Caco-2 (cell line): ENCODE data around the gene TMEM129. TPM values are rescaled to one million over a fixed set of nuclear protein-coding genes. Genes with fewer than 3 reads are reported as not detected.

Source experiments
- BruUV-seq: library from RNA; stranded (reverse); fragments of 400-500 nt; replicated peaks from 2 replicates; lab custom pipeline; 2021; lab: Mats Ljungman, UMichigan
- CTCF ChIA-PET: fragments of 300-600 bp; sonication (Branson Sonifier 250); formaldehyde crosslinking; loops from one replicate; lab custom pipeline; 2022; ENCODE audit warnings: antibody characterized with exemption; lab: Charles Lee
- POLR2A ChIA-PET: fragments of 300-600 bp; sonication (Branson Sonifier 250); formaldehyde crosslinking; loops from one replicate; lab custom pipeline; 2022; ENCODE audit warnings: antibody characterized with exemption; lab: Charles Lee
- DNase-seq, 2 experiments: peaks; one replicate each; pipeline versions ENCODE4 v3.0.0 to v3.0.0-alpha.2; 2020 to 2022
- H3K27me3 ChIP-seq: replicated peaks from 2 replicates; pipeline ENCODE4 v1.6.0; 2011; ENCODE audit warnings: low read length; ENCODE audit not compliant: control insufficient read depth, insufficient read depth
- H3K36me3 ChIP-seq: 2 replicates; pipeline ENCODE4 v1.5.1; 2011; ENCODE audit warnings: low read length; ENCODE audit not compliant: control insufficient read depth, insufficient read depth
- H3K4me1 ChIP-seq: fragments of 250-450 bp; sonication (Bioruptor Pico); 2 replicates; pipeline ENCODE4 v1.5.1; 2020; ENCODE audit warnings: mild to moderate bottlenecking
- H3K4me3 ChIP-seq: 2 replicates; pipeline ENCODE4 v1.5.1; 2011; ENCODE audit warnings: low read depth, mild to moderate bottlenecking, control low read depth, low read length
- H3K9me3 ChIP-seq: fragments of 250-450 bp; sonication (Bioruptor Pico); 2 replicates; pipeline ENCODE4 v1.5.1; 2020; ENCODE audit warnings: mild to moderate bottlenecking, moderate library complexity
- H3K27ac Mint-ChIP-seq: one replicate; pipeline ENCODE4 v1.8.0; 2022; ENCODE audit warnings: mixed read lengths; ENCODE audit not compliant: unreplicated experiment
- H3K27me3 Mint-ChIP-seq: one replicate; pipeline ENCODE4 v1.8.0; 2022; ENCODE audit warnings: mixed read lengths; ENCODE audit not compliant: insufficient read depth, unreplicated experiment
- H3K36me3 Mint-ChIP-seq: one replicate; pipeline ENCODE4 v1.8.0; 2022; ENCODE audit warnings: mild to moderate bottlenecking, mixed read lengths; ENCODE audit not compliant: insufficient read depth, unreplicated experiment
- H3K4me1 Mint-ChIP-seq: one replicate; pipeline ENCODE4 v1.8.0; 2022; ENCODE audit warnings: low read depth, mixed read lengths; ENCODE audit not compliant: unreplicated experiment
- H3K4me3 Mint-ChIP-seq: one replicate; pipeline ENCODE4 v1.8.0; 2022; ENCODE audit warnings: mild to moderate bottlenecking, moderate library complexity, mixed read lengths; ENCODE audit not compliant: unreplicated experiment
- H3K9me3 Mint-ChIP-seq: one replicate; pipeline ENCODE4 v1.8.0; 2022; ENCODE audit warnings: mixed read lengths; ENCODE audit not compliant: unreplicated experiment
- intact Hi-C: fragments of 100-400 bp; cut with micrococcal nuclease; formaldehyde crosslinking; loops from one replicate; pipeline ENCODE4 v1.10.0; 2022; ENCODE audit not compliant: unreplicated experiment
- total RNA-seq: library from RNA; stranded (reverse); gene quantifications from 2 replicates; pipeline ENCODE4 v1.2.3, GENCODE V29; 2022
- TF ChIP-seq, protein P1 (sequence below), 2 experiments: fragments of 200-600 bp in 1 of 2; IDR thresholded peaks; 1 replicate in 1 of 2; 2 replicates in 1 of 2; pipeline versions ENCODE4 v1.5.1 to v1.8.0; 2011 to 2022; ENCODE audit warnings: antibody characterized with exemption in 1 of 2, control low read depth in 1 of 2, inconsistent platforms in 1 of 2, low read depth in 1 of 2, low read length in 1 of 2, mild to moderate bottlenecking in 1 of 2, moderate library complexity in 1 of 2; ENCODE audit not compliant: insufficient read depth in 1 of 2, severe bottlenecking in 1 of 2, unreplicated experiment in 1 of 2

Gene TMEM129
- total RNA-seq, 1 experiment from 2014 or later: 39.0 TPM

DNA sequence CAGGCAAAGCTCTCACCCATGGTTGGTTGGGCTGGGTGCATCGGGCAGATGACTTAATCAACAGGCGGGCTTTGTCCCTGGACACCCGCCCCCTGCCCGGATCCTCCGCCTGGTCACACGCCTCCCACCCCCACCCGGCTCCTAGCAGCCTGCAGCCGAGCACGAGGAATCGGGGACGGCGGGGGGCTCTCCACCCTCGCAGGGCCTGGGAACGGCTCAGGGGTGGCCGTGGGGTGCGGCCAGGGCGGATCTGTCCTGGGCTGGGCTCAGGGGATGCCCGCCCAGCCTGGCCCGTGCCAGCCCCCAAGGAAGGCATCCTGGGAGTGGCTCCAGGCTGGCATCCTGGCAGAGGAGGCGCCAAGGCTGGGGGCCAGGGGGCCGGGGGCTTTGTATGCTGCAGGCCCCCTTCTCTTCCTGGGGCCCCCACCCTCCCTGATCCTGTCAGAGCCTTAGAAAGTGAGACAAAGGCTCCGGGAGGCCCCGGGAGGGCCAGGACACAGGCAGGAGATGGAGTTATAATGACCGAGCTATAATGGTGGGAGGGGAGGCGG is 39.5 kb upstream of the TMEM129 start:
- Mint-ChIP-seq H3K4me1 (peaks cover 3% of the 10 kb centered on the region), H3K36me3 (no peaks in the 10 kb centered on the region), H3K9me3 (no peaks in the 10 kb centered on the region), H3K27me3 (no peaks in the 10 kb centered on the region), H3K27ac (no peak overlapping the region), H3K4me3 (no peak overlapping the region)
- TF ChIP-seq, protein P1, sequence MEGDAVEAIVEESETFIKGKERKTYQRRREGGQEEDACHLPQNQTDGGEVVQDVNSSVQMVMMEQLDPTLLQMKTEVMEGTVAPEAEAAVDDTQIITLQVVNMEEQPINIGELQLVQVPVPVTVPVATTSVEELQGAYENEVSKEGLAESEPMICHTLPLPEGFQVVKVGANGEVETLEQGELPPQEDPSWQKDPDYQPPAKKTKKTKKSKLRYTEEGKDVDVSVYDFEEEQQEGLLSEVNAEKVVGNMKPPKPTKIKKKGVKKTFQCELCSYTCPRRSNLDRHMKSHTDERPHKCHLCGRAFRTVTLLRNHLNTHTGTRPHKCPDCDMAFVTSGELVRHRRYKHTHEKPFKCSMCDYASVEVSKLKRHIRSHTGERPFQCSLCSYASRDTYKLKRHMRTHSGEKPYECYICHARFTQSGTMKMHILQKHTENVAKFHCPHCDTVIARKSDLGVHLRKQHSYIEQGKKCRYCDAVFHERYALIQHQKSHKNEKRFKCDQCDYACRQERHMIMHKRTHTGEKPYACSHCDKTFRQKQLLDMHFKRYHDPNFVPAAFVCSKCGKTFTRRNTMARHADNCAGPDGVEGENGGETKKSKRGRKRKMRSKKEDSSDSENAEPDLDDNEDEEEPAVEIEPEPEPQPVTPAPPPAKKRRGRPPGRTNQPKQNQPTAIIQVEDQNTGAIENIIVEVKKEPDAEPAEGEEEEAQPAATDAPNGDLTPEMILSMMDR (IDR thresholded peaks at IDR 0.05; ENCODE audit: insufficient read depth in 1 of 2, low read depth in 1 of 2, low read length in 1 of 2, severe bottlenecking in 1 of 2, unreplicated experiment in 1 of 2): no peak
- Histone ChIP-seq H3K4me3 (no peak overlapping the region), H3K9me3 (no peaks in the 10 kb centered on the region), H3K27me3 (no peaks in the 10 kb centered on the region), H3K4me1 (peaks cover 16% of the 10 kb centered on the region), H3K36me3 (no peaks in the 10 kb centered on the region)
- DNase-seq: no peak
- BruUV-seq: no TSS peak
- ChIA-PET CTCF (no interaction called here), POLR2A (no interaction called here)
- intact Hi-C loops: no loop called here

DNA sequence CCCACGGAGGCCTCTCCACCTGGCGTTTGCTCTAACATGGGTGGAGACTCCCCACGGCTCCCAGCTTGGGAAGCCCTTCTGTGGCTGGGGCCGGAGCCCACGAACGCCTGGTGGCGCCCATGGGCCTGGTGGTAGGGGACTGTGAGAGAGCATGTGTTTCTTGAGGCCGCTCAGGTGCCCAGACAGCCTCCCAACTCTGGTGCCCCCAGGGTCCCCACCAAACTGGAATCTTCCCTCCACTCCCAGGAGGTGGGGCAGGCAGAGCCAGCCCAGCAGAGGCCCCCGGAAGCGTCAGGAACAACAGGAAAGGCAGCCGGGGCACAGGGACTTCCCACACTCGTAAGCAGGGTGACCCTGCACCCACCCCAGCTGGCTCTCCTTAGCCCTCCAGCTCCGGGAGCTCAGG is 38.7 kb upstream of the TMEM129 start:
- no TSS peak for BruUV-seq
- H3K4me3 Mint-ChIP-seq: no peak overlapping the region
- intact Hi-C loops: no loop called here
- Histone ChIP-seq H3K27me3 (no peaks in the 10 kb centered on the region), H3K36me3 (no peaks in the 10 kb centered on the region), H3K4me3 (no peak overlapping the region), H3K9me3 (no peaks in the 10 kb centered on the region), H3K4me1 (peaks cover 13% of the 10 kb centered on the region; the same call in 1 of the 2 replicates)
- ChIA-PET POLR2A (no interaction called here), CTCF (interaction anchor here (0.6 to 1.8 kb wide), 3 partner anchors 8 to 1250 kb away, joined by 3 to 9 read pairs (median 5); no protein-coding TSS in a partner anchor)
- peak overlapping the region; percentile 23 for H3K27ac Mint-ChIP-seq
- no peaks in the 10 kb centered on the region for H3K4me1 Mint-ChIP-seq
- TF ChIP-seq, protein P1 (IDR thresholded peaks at IDR 0.05; ENCODE audit: insufficient read depth in 1 of 2, low read depth in 1 of 2, low read length in 1 of 2, severe bottlenecking in 1 of 2, unreplicated experiment in 1 of 2): no peak
- no peaks in the 10 kb centered on the region for H3K9me3 Mint-ChIP-seq
- DNase-seq: no peak
- no peaks in the 10 kb centered on the region for H3K36me3 Mint-ChIP-seq
- no peaks in the 10 kb centered on the region for H3K27me3 Mint-ChIP-seq

DNA sequence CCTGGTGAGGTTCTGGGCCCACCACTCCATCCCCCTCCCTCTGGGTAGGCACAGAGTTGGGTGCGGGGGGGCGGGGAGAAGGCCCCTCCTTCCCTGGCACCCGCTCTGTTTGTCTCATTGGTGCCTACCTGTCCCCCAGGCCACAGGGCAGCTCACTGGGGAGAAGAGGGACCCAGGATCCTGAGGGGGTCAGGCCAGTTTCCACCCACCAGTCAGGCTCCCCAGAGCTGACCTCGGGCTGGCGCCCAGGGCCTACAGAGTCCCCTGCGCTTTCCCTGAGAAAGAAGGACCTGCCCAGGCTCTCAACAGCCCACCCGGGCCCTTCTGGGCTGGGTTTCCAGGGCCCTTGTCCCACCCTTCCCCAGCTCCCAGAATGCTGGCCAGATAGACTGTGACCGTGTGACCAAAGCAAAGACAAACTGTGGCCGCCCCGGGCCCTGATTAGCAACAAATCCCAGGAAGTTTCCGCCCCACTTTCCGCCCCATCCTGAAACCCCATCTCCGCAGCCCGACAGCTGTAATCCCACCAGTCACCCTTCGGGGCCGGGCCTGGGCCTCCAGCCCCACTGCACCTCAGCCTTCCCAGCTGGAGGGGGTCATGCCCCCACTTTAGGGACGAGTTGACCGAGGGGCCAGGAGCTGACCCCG is 38.2 kb upstream of the TMEM129 start:
- no peaks in the 10 kb centered on the region for H3K36me3 ChIP-seq
- H3K9me3 ChIP-seq: no peaks in the 10 kb centered on the region
- intact Hi-C loops: no loop called here
- H3K36me3 Mint-ChIP-seq: no peaks in the 10 kb centered on the region
- no peak overlapping the region for H3K4me3 Mint-ChIP-seq
- DNase-seq: no peak
- ChIA-PET POLR2A (no interaction called here), CTCF (interaction anchor here (0.6 to 1.8 kb wide), 4 partner anchors 8 to 1250 kb away, joined by 3 to 9 read pairs (median 4); no protein-coding TSS in a partner anchor)
- TF ChIP-seq, protein P1 (IDR thresholded peaks at IDR 0.05; ENCODE audit: insufficient read depth in 1 of 2, low read depth in 1 of 2, low read length in 1 of 2, severe bottlenecking in 1 of 2, unreplicated experiment in 1 of 2): no peak
- no peaks in the 10 kb centered on the region for H3K9me3 Mint-ChIP-seq
- no peak overlapping the region for H3K4me3 ChIP-seq
- peaks cover 13% of the 10 kb centered on the region; the same call in 1 of the 2 replicates for H3K4me1 ChIP-seq
- no peaks in the 10 kb centered on the region for H3K27me3 Mint-ChIP-seq
- H3K27ac Mint-ChIP-seq: peak overlapping the region; percentile 23
- H3K4me1 Mint-ChIP-seq: no peaks in the 10 kb centered on the region
- no TSS peak for BruUV-seq
- no peaks in the 10 kb centered on the region for H3K27me3 ChIP-seq
